Measurements from ENCODE around the gene AVEN.
"Not testable (repeated sequence)": the region's sequence is repeated elsewhere in the genome, so short reads cannot be mapped to it uniquely, and the experiment has no call there.

Gene AVEN

GRCh38 chr15:34038023-34038870, 757 bp downstream of the AVEN start:
- DNase-seq = peak; percentile 85

GRCh38 chr15:34031987-34032760, 6.8 kb downstream of the AVEN start:
- no peak for DNase-seq

GRCh38 chr15:34027606-34028005, 11.4 kb downstream of the AVEN start:
- no peak for DNase-seq

GRCh38 chr15:34025252-34025651, 13.8 kb downstream of the AVEN start:
- DNase-seq = no peak

- no peak for DNase-seq
Observed at GRCh38 chr15:34023907-34024306, 15.1 kb downstream of the AVEN start.

GRCh38 chr15:34019369-34019990, 19.5 kb downstream of the AVEN start:
- DNase-seq = no peak

- DNase-seq = not testable (repeated sequence)
Observed at GRCh38 chr15:34018738-34019137, 20.3 kb downstream of the AVEN start.

GRCh38 chr15:34018021-34018645, 20.9 kb downstream of the AVEN start:
- DNase-seq = no peak

- DNase-seq = no peak
Observed at GRCh38 chr15:34014556-34014955, 24.4 kb downstream of the AVEN start.

GRCh38 chr15:34013746-34014145, 25.3 kb downstream of the AVEN start:
- DNase-seq = no peak

GRCh38 chr15:34012461-34013028, 26.5 kb downstream of the AVEN start:
- no peak for DNase-seq

- DNase-seq = no peak
Observed at GRCh38 chr15:34011481-34011880, 27.5 kb downstream of the AVEN start.

- peak; percentile 51 for DNase-seq
Observed at GRCh38 chr15:34010921-34011320, 28.1 kb downstream of the AVEN start.

- peak; percentile 28 for DNase-seq
Observed at GRCh38 chr15:34009656-34010055, 29.3 kb downstream of the AVEN start.

- peak; percentile 50 for DNase-seq
Observed at GRCh38 chr15:34006381-34006780, 32.6 kb downstream of the AVEN start.

- no peak for DNase-seq
Observed at GRCh38 chr15:34001536-34001935, 37.5 kb downstream of the AVEN start.

GRCh38 chr15:33995666-33996065, 43.3 kb downstream of the AVEN start:
- DNase-seq = not testable (repeated sequence)

- DNase-seq = peak; percentile 78
Observed at GRCh38 chr15:33994005-33994615, 44.9 kb downstream of the AVEN start.

GRCh38 chr15:33988384-33988783, 50.6 kb downstream of the AVEN start:
- DNase-seq = no peak

GRCh38 chr15:33987444-33987843, 51.6 kb downstream of the AVEN start:
- no peak for DNase-seq

- DNase-seq = no peak
Observed at GRCh38 chr15:33985751-33986150, 53.3 kb downstream of the AVEN start.

GRCh38 chr15:33985287-33985686, 53.7 kb downstream of the AVEN start:
- no peak for DNase-seq
